SK-N-SH treated with all-trans-retinoic acid at 6 μM for 48 hours (cell line): ENCODE measurements around the gene SCN2B.

Experiments used
- ATAC-seq: fragments of 200-7000 bp; cut with Tn5 transposase; 3 replicates; pipeline ENCODE4 v1.9.1; 2020; ENCODE audit warnings: mild to moderate bottlenecking, moderate library complexity
- ARNTL ChIP-seq: fragments of 450-650 bp; formaldehyde crosslinking; IDR thresholded peaks from 2 replicates; pipeline ENCODE4 v1.5.0; 2020; ENCODE audit warnings: low read depth, mild to moderate bottlenecking, moderate library complexity, borderline replicate concordance
- BACH2 ChIP-seq: fragments of 250-450 bp; sonication (Bioruptor Pico); IDR thresholded peaks from 2 replicates; pipeline ENCODE4 v1.9.0; 2021; ENCODE audit warnings: mild to moderate bottlenecking, borderline replicate concordance
- CSDC2 ChIP-seq: fragments of 250-450 bp; sonication (Bioruptor Pico); IDR thresholded peaks from 2 replicates; pipeline ENCODE4 v1.5.0; 2020; ENCODE audit warnings: mild to moderate bottlenecking, moderate library complexity
- CSRNP3 ChIP-seq: fragments of 250-450 bp; sonication (Bioruptor Pico); IDR thresholded peaks from 2 replicates; pipeline ENCODE4 v1.5.1; 2021; ENCODE audit warnings: mild to moderate bottlenecking, moderate library complexity
- ESRRG ChIP-seq: fragments of 250-450 bp; sonication (Bioruptor Pico); IDR thresholded peaks from 2 replicates; pipeline ENCODE4 v1.6.1; 2021; ENCODE audit warnings: mild to moderate bottlenecking
- GLIS3 ChIP-seq: fragments of 250-450 bp; sonication (Bioruptor Pico); IDR thresholded peaks from 2 replicates; pipeline ENCODE4 v1.5.0; 2020; ENCODE audit warnings: mild to moderate bottlenecking, moderate library complexity
- ISL1 ChIP-seq: fragments of 250-450 bp; sonication (Bioruptor Pico); IDR thresholded peaks from 2 replicates; pipeline ENCODE4 v2.1.2; 2022; ENCODE audit warnings: mild to moderate bottlenecking, moderate library complexity
- OSR1 ChIP-seq: fragments of 250-450 bp; sonication (Bioruptor Pico); IDR thresholded peaks from 2 replicates; pipeline ENCODE4 v1.8.0; 2022; ENCODE audit warnings: moderate library complexity, mild to moderate bottlenecking, inconsistent platforms
- PPARA ChIP-seq: fragments of 250-450 bp; sonication (Bioruptor Pico); IDR thresholded peaks from 2 replicates; pipeline ENCODE4 v1.5.0; 2020; ENCODE audit warnings: mild to moderate bottlenecking, borderline replicate concordance
- RARB ChIP-seq: fragments of 250-450 bp; sonication (Bioruptor Pico); IDR thresholded peaks from 2 replicates; pipeline ENCODE4 v1.8.0; 2021; ENCODE audit warnings: mild to moderate bottlenecking, moderate library complexity
- SNAI2 ChIP-seq: fragments of 250-450 bp; sonication (Bioruptor Pico); IDR thresholded peaks from 2 replicates; pipeline ENCODE4 v1.5.0; 2020; ENCODE audit warnings: mild to moderate bottlenecking, moderate library complexity
- TCF4 ChIP-seq: fragments of 250-450 bp; sonication (Bioruptor Pico); IDR thresholded peaks from 2 replicates; pipeline ENCODE4 v1.8.0; 2021; ENCODE audit warnings: mild to moderate bottlenecking, moderate library complexity, borderline replicate concordance
- TOX ChIP-seq: fragments of 250-450 bp; sonication (Bioruptor Pico); IDR thresholded peaks from 2 replicates; pipeline ENCODE4 v1.8.0; 2021; ENCODE audit warnings: mild to moderate bottlenecking, moderate library complexity, borderline replicate concordance
- ZC3H10 ChIP-seq: fragments of 250-450 bp; sonication (Bioruptor Pico); IDR thresholded peaks from 2 replicates; pipeline ENCODE4 v1.5.1; 2021; ENCODE audit warnings: mild to moderate bottlenecking, moderate library complexity
- ZFP3 ChIP-seq: fragments of 250-450 bp; sonication (Bioruptor Pico); IDR thresholded peaks from 2 replicates; pipeline ENCODE4 v1.5.0; 2020; ENCODE audit warnings: mild to moderate bottlenecking, moderate library complexity
- ZFP30 ChIP-seq: fragments of 450-650 bp; formaldehyde crosslinking; IDR thresholded peaks from 2 replicates; pipeline ENCODE4 v1.5.0; 2022; ENCODE audit warnings: mild to moderate bottlenecking, moderate library complexity
- ZNF565 ChIP-seq: fragments of 450-650 bp; formaldehyde crosslinking; conservative IDR thresholded peaks from 2 replicates; pipeline ENCODE4 v1.5.0; 2020; ENCODE audit warnings: low read depth, mild to moderate bottlenecking, moderate library complexity
- ZNF70 ChIP-seq: fragments of 450-650 bp; formaldehyde crosslinking; IDR thresholded peaks from 2 replicates; pipeline ENCODE4 v1.5.0; 2020; ENCODE audit warnings: mild to moderate bottlenecking, moderate library complexity
- ZNF8 ChIP-seq: fragments of 450-650 bp; formaldehyde crosslinking; IDR thresholded peaks from 2 replicates; pipeline ENCODE4 v1.5.0; 2020; ENCODE audit warnings: mild to moderate bottlenecking, moderate library complexity
- TF ChIP-seq, protein P1 (sequence below): fragments of 250-450 bp; sonication (Bioruptor Pico); IDR thresholded peaks from 2 replicates; pipeline ENCODE4 v1.8.0; 2021; ENCODE audit warnings: low read depth, mild to moderate bottlenecking, moderate library complexity, borderline replicate concordance
- TF ChIP-seq, protein P2 (sequence below): fragments of 250-450 bp; sonication (Bioruptor Pico); IDR thresholded peaks from 2 replicates; pipeline ENCODE4 v1.8.0; 2020; ENCODE audit warnings: mild to moderate bottlenecking, moderate library complexity, borderline replicate concordance
- TF ChIP-seq, protein P3 (sequence below): fragments of 250-450 bp; sonication (Bioruptor Pico); IDR thresholded peaks from 2 replicates; pipeline ENCODE4 v1.5.0; 2020; ENCODE audit warnings: mild to moderate bottlenecking, moderate library complexity

Gene SCN2B

GRCh38 chr11:118153516-118153915, 22.9 kb downstream of the SCN2B start:
- no peak for ATAC-seq
- no peak for TF ChIP-seq ESRRG (CRISPR knock-in tag)
- TF ChIP-seq SNAI2: no peak
- no peak for TF ChIP-seq ARNTL (CRISPR knock-in tag)
- no peak for TF ChIP-seq TCF4 (CRISPR knock-in tag)
- TF ChIP-seq OSR1 (CRISPR knock-in tag): no peak
- TF ChIP-seq ZNF70 (CRISPR knock-in tag): no peak
- TF ChIP-seq ZFP30 (CRISPR knock-in tag): no peak
- TF ChIP-seq BACH2 (CRISPR knock-in tag): no peak
- TF ChIP-seq ZNF565 (CRISPR knock-in tag): no peak
- no peak for TF ChIP-seq ZNF8 (CRISPR knock-in tag)
- TF ChIP-seq TOX (CRISPR knock-in tag): no peak
- no peak for TF ChIP-seq ISL1 (CRISPR knock-in tag)
- no peak for TF ChIP-seq RARB (CRISPR knock-in tag)
- no peak for TF ChIP-seq GLIS3 (CRISPR knock-in tag)
- TF ChIP-seq, protein P1, sequence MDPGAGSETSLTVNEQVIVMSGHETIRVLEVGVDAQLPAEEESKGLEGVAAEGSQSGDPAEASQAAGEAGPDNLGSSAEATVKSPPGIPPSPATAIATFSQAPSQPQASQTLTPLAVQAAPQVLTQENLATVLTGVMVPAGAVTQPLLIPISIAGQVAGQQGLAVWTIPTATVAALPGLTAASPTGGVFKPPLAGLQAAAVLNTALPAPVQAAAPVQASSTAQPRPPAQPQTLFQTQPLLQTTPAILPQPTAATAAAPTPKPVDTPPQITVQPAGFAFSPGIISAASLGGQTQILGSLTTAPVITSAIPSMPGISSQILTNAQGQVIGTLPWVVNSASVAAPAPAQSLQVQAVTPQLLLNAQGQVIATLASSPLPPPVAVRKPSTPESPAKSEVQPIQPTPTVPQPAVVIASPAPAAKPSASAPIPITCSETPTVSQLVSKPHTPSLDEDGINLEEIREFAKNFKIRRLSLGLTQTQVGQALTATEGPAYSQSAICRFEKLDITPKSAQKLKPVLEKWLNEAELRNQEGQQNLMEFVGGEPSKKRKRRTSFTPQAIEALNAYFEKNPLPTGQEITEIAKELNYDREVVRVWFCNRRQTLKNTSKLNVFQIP: no peak
- TF ChIP-seq ZC3H10 (CRISPR knock-in tag): no peak
- TF ChIP-seq, protein P2, sequence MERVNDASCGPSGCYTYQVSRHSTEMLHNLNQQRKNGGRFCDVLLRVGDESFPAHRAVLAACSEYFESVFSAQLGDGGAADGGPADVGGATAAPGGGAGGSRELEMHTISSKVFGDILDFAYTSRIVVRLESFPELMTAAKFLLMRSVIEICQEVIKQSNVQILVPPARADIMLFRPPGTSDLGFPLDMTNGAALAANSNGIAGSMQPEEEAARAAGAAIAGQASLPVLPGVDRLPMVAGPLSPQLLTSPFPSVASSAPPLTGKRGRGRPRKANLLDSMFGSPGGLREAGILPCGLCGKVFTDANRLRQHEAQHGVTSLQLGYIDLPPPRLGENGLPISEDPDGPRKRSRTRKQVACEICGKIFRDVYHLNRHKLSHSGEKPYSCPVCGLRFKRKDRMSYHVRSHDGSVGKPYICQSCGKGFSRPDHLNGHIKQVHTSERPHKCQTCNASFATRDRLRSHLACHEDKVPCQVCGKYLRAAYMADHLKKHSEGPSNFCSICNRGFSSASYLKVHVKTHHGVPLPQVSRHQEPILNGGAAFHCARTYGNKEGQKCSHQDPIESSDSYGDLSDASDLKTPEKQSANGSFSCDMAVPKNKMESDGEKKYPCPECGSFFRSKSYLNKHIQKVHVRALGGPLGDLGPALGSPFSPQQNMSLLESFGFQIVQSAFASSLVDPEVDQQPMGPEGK: no peak
- no peak for TF ChIP-seq PPARA (CRISPR knock-in tag)
- TF ChIP-seq, all 23 proteins: peak for 0

DNA sequence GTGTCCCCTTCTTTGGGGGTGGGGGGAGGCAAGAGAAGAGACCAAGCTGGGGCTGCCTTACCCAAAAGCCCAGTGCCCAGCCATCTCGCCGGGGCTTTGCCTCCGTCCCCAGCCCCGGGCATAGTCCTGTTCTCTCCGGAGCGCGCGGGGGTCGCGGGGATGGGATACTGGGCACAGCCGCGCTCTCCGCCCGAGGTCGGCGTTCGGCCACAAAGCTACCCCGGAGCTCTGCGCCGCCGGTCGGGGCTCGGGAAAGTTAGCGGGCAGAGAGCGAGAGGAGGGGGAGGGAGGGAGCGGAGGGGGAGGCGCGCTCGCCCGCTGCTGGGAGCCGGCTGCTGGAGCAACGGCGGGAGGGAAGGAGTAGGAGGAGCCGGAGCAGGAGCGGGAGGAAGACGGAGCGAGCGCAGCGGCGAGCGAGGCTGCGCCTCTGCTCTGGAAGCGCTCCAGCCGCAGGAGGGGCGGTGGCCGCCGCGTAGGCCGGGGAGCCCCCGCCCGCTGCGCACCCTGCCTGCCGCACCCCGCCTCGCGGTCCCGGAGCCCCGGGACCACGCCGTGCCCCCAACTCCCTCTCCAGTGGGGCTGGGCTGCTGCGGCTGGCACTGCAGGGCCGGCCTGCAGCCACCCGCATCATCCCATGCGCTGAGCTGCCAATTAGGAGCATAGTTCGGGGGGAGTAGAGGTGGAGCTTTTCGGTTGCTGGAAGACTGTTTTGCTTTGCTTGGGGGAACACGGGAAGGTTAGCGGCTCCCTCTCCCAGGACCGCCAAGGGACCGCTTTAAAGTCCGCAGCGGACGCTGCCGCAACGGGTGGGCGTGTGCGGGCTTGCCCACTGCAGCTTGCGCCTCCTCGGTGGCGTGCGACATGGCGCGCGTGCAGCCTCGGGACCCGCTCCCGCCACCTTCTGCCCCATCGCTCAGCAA, 23.6 kb downstream of the SCN2B start, which contains the start of gene SCN4B:
SCN4B (minus strand) TSS at position 272 of the 920 bp plus-strand sequence; CDS start at position 122, 150 bp downstream.
- TF ChIP-seq ZFP30 (CRISPR knock-in tag): no peak
- peak; percentile 86 for ATAC-seq

GRCh38 chr11:118152020-118152551, 24.4 kb downstream of the SCN2B start:
- ATAC-seq: no peak
- no peak for TF ChIP-seq ZNF8 (CRISPR knock-in tag)
- no peak for TF ChIP-seq RARB (CRISPR knock-in tag)
- no peak for TF ChIP-seq ZFP30 (CRISPR knock-in tag)
- no peak for TF ChIP-seq TOX (CRISPR knock-in tag)
- TF ChIP-seq, all 23 proteins: peak for 0

- no peak for ATAC-seq
- TF ChIP-seq PPARA (CRISPR knock-in tag) (no peak), ZFP30 (CRISPR knock-in tag) (no peak), CSDC2 (CRISPR knock-in tag) (no peak), CSRNP3 (CRISPR knock-in tag) (no peak), ZNF565 (CRISPR knock-in tag) (no peak), ARNTL (CRISPR knock-in tag) (no peak), ZNF8 (CRISPR knock-in tag) (no peak), ZC3H10 (CRISPR knock-in tag) (no peak), ZFP3 (CRISPR knock-in tag) (no peak)
- TF ChIP-seq, protein P3, sequence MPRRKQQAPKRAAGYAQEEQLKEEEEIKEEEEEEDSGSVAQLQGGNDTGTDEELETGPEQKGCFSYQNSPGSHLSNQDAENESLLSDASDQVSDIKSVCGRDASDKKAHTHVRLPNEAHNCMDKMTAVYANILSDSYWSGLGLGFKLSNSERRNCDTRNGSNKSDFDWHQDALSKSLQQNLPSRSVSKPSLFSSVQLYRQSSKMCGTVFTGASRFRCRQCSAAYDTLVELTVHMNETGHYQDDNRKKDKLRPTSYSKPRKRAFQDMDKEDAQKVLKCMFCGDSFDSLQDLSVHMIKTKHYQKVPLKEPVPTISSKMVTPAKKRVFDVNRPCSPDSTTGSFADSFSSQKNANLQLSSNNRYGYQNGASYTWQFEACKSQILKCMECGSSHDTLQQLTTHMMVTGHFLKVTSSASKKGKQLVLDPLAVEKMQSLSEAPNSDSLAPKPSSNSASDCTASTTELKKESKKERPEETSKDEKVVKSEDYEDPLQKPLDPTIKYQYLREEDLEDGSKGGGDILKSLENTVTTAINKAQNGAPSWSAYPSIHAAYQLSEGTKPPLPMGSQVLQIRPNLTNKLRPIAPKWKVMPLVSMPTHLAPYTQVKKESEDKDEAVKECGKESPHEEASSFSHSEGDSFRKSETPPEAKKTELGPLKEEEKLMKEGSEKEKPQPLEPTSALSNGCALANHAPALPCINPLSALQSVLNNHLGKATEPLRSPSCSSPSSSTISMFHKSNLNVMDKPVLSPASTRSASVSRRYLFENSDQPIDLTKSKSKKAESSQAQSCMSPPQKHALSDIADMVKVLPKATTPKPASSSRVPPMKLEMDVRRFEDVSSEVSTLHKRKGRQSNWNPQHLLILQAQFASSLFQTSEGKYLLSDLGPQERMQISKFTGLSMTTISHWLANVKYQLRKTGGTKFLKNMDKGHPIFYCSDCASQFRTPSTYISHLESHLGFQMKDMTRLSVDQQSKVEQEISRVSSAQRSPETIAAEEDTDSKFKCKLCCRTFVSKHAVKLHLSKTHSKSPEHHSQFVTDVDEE: no peak
Measured at GRCh38 chr11:118151431-118151830, 25.0 kb downstream of the SCN2B start.
